D341Med (cell line): ENCODE results near the gene SRC.

Source experiments
- DNase-seq: peaks from one replicate; pipeline ENCODE4 v3.0.0; 2012; ENCODE audit warnings: low spot score

Gene SRC

DNA sequence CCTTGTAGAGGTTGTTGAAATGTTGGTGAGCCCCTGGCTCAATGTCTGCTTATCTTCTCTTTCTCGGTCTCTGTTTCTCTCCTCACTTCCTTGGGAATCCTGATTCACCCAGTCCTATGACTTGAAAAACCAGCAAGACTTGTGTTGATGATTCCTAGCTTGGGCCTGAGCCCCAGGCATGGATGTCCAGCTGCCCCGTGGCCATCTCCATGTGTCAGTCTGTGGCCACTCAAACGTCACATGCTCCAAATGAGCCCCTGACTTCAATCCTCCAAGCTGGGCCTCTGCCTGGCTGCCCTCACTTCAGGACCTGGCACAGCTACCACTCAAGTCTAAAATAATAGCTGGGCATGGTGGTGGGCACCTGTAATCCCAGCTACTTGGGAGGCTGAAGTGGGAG, 81.0 kb downstream of the SRC start:
- DNase-seq: no peak

DNA sequence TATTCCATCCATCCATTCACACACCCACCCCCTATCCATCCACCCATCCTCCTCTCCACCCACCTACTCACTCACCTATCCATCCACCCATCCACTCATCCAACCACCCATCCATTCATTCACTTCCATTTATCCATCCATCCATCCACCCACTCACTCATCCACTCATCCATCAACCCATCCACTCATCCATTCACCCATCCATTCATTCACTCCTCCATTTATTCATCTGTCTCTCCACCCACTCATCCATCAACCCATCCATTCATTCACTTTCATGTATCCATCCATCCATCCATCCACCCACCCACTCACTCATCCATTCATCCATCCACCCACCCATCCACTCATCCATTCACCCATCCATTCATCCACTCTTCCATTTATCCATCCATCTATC, 84.1 kb downstream of the SRC start:
- no peak for DNase-seq

DNA sequence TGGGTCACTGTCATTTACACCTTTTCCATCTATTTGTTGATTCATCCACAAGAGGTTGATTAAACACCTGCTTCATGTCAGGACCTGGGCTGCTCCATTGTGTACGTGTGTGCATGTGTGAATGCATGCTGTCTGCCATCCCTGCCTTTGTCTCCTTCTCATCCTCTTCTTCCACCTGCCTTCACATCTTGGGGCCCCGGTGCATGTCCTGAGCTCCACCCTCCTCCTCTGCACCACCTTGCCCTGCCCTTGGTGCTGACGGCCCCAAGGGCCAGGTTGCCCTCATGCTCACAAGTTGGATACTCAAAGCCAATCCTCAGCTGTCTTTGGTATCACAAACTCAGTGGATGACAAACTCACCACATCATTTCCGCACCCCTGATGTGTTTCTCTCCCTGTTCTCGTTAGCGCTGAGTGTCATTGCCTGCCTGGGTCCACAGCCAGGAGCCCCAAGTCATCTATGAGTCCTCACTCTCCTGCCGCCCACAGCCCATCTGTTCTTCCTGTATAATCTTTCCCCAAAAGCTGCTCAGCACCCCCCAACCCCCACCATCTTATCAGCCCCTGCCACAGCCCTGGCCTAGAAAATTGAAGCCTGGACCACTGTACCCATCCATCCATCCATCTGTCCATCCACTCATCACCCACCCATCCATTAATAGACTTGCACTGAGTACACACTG, 85.0 kb downstream of the SRC start:
- DNase-seq: no peak

DNA sequence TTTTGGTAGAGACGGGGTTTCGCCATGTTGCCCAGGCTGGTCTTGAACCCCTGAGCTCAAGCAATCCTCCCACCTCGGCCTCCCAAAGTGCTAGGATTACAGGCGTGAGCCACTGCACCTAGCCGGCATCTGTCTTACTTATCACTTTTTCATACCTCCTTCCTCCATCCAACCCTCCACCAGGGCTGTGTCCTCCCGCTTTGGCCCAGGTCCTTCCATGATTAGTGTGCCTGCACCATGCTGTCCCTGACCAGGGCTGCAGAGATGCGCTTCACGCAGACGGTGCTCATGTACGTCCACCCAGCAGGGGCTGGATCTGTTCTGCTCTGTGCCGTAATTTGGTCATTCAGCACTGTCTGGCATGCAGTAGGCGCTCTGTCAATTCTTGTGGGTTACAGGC, 85.8 kb downstream of the SRC start:
- no peak for DNase-seq

DNA sequence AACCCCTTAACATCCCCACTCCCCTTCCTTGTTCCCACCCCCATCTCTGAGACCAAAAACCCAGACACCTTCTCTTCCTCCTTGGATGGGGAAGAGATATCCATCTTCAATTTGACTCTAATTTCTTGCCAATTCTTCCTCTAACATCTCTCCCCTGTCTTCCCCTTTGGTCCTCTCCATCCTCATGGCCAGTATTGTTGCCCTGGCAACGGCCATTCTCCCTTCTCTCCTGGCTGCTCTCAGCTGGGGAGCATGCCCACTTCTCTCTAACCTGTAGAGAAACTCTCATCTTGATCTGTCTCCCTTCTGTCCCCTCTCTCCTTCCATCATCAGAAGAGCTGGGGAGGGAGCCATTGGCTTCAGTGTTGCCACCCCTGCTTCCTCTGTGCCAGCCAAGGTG, 86.7 kb downstream of the SRC start:
- no peak for DNase-seq

DNA sequence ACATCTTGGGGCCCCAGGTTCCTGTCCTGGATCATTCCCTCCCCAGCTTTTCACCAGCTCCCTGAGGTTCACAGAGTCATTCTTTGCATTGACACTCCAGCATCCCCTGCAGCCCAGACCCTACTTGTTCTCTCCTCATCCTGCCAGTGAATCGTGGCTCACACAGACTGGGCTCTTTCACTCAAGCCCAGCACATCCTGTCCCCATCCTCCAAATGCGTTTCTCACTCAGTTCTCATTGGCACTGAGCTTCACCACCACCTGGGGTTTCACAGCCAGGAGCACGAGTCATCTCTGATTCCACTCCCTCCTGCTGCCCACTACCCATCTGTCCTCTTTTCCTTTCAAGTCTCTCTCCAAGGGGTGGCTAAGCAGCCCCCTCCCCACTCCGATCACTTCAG, 89.7 kb downstream of the SRC start:
- no peak for DNase-seq

GRCh38 chr20:37436527-37437186, 90.7 kb downstream of the SRC start:
- no peak for DNase-seq

DNA sequence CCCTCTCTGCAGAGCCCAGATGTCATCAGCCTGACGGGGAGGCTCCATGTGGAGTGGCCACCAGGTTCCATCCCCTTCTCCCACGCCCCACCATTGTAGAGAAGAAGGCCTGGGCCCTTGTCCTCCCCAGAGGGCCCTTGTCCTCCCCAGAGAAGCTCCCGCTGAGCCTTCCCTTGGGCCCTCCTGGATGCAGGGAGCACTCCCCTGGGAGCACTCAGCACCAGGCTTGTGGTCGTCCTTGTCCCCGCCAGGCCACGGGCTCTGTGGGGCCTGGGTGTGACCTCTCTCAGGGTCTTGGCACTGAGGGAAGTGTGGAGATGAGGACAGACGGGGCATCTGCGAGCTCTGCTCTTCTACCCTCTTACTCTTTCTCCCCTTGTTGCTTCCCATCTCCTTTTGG, 91.7 kb downstream of the SRC start:
- no peak for DNase-seq

- DNase-seq: no peak
These were observed 92.7 kb downstream of the SRC start for GRCh38 chr20:37438464-37439222.

DNA sequence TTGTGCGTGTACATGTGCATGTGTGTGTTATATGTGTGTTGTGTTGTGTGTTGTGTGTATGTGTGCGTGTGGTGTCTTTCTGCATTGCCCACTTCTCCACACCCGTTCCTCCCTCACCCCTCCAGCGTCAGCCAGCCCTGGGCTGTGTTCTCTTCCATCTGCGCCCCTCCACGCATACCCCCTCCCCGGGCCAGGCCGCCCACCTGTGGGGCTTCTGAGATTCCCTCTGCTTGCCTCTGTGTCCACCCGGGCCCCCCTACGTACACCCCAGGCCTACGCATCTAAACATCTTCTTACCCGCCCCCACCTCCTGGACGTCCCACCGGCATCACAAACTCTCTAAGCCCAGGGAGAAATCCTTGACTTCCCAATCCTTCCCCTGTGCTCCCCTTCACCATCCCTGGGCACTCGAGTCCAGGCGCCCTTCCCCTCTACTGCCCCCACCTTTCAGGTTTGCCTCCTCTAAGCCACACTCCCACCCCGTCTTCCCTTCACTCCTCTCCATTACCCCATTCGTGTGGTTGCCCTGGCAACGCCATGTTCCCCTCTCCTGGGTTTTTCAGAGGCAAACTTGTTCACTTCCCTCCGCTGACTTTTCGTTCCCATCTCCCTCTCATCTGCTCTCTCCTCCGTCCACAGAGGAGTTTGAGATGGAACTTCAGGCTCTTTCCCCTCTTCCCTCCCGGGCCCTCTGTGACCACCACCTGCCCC, 93.4 kb downstream of the SRC start:
- no peak for DNase-seq

DNA sequence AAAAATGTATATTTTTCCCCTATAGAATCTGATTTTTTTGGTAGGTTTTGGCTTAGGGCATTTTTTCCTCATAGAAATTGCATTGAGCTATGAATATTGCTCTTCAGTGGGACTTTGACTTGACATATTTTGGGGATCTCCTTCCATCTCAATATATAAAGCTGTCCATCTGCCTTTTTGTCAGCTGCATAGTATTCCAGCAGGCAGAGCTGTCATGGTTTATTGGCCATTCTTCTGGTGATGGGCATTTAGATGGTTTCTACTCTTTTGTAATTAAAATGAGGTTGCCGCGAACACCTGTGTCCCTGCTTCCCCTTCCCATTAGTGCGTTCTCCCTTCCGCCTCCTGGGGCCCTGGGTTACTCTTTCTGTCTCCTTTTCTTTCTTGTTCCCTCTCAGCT, 95.1 kb downstream of the SRC start:
- no peak for DNase-seq

- no peak for DNase-seq
These were observed 96.6 kb downstream of the SRC start for GRCh38 chr20:37442547-37442946.

DNA sequence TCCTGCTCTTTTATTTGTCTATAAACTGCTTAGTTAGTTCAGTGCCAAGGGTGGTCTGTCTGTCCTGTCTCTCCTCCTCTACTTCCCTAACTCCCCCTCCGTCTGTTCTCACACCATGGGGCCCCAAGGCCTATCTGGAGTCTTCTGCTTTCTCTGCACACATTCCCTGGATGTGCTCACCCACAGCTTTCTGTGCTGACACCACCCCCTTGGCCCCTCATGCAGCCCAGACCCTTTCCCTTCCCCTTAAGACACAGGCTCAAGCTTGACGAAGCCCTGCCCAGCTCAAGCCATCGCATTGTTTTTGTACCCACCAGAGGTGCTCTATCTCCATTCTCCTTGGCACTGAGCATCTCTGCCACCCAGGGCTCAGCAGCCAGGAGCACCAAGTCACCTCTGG, 97.0 kb downstream of the SRC start:
- DNase-seq: no peak

GRCh38 chr20:37443596-37443995, 97.7 kb downstream of the SRC start:
- DNase-seq: peak; percentile 5

GRCh38 chr20:37445041-37445440, 99.1 kb downstream of the SRC start:
- DNase-seq: no peak

- DNase-seq: no peak
These were observed 100.5 kb downstream of the SRC start for GRCh38 chr20:37446286-37447032.

GRCh38 chr20:37447688-37448087, 101.7 kb downstream of the SRC start:
- no peak for DNase-seq

DNA sequence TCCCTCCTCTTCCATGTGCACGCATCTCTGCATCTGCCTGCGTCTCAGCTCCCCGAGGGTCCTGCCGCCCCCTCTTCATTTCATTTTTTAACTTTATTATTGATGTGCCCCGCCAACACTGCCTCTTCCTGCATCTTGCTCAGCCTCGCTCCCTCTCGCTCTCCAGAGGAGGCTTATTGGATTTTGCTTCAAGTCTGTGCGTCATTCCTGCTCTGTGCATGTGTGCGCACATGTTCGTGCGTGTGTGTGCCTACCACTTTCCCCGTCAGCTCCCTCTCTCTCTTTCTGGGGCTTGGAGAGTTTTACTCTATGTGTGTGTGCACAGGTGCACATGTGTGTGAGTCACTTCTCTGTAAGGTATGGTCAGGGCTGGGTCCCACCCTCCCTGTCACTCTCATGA, 103.3 kb downstream of the SRC start:
- DNase-seq: peak; percentile 17

- DNase-seq: no peak
These were observed 104.4 kb downstream of the SRC start for GRCh38 chr20:37450344-37450743.

DNA sequence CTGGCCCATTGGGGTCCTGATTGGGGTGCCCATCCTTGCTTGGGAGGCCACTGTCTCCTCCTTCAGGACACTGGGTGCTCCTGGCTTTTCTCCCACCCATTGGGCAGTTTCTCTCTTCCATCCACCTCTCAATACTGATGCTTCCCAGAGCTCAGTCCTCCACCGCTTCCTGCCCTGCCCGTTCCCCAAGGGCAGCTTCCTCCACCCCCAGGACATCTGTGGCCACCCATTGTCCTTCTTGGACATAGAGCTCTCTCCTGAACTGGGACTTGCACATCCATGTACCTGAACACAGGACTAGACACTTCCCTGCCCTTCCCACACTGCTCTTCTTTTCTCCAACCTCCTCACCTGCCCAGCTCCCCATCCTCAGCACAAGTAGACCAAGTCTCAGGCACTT, 105.7 kb downstream of the SRC start:
- DNase-seq: peak; percentile 9

DNA sequence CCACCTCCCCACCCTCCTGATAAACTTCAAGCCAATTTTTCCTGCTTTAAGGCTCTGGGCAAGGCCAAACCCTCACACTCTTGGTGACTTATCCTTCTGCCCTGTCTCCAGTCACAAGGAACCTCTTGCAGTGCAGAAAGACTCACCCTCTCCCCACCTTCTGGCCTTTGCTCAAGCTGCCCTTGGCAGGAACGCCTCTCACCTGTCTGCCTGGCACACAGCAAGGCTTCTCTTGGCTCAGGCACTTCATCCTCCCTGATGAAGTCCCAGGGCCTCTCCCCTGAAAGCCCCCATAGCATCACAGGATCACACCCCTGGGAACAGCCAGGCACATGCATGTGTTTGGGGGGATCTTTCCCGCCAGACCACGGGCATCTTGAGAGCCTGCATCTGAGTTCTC, 106.3 kb downstream of the SRC start:
- peak; percentile 12 for DNase-seq

DNA sequence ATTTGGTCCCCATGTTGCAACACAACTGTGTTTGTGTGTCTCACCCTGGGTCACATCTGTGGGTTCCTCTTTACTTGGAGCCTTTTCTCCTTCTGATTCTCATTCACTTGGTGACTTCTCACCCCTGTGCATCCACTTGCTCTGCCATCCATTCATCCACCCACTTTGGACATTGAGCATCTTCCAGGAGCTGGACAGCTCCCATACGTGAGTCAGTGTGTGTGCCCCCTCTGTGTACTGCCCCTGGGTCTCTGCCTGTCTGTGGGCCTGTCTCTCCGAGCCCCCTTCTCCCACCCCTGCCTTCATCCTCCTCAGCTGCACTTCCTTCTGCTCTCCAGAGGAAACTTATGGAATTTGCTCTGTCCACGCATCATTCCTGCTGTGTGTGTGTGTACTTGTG, 107.3 kb downstream of the SRC start:
- peak; percentile 16 for DNase-seq
